Embryonic facial prominence (tissue), 1 donor: ENCODE measurements around the gene ZFP62.
"Not testable (repeated sequence)": the region's sequence is repeated elsewhere in the genome, so short reads cannot be mapped to it uniquely, and the experiment has no call there.

Source experiments
- DNase-seq: peaks from one replicate; pipeline ENCODE4 v3.0.0-alpha.2; 2016; ENCODE audit errors: extremely low spot score

The ZFP62 gene

GRCh38 chr5:180830253-180831138, 30.6 kb downstream of the ZFP62 start:
- no peak for DNase-seq

- no peak for DNase-seq
Measured at GRCh38 chr5:180829726-180830125, 31.4 kb downstream of the ZFP62 start.

- DNase-seq, result not testable (repeated sequence)
Measured at GRCh38 chr5:180828756-180829531, 32.1 kb downstream of the ZFP62 start.

GRCh38 chr5:180827374-180827773, 33.7 kb downstream of the ZFP62 start:
- DNase-seq, result not testable (repeated sequence)

- DNase-seq, result no peak
Measured at GRCh38 chr5:180825768-180826525, 35.1 kb downstream of the ZFP62 start.

GRCh38 chr5:180824630-180825476, 36.2 kb downstream of the ZFP62 start:
- no peak for DNase-seq

- no peak for DNase-seq
Measured at GRCh38 chr5:180823940-180824629, 37.0 kb downstream of the ZFP62 start.

GRCh38 chr5:180823346-180823745, 37.7 kb downstream of the ZFP62 start:
- no peak for DNase-seq

- DNase-seq, result no peak
Measured at GRCh38 chr5:180821538-180821937, 39.5 kb downstream of the ZFP62 start.

- DNase-seq, result no peak
Measured at GRCh38 chr5:180820788-180821321, 40.2 kb downstream of the ZFP62 start.

- DNase-seq, result no peak
Measured at GRCh38 chr5:180818677-180819341, 42.3 kb downstream of the ZFP62 start.

GRCh38 chr5:180817893-180818674, 43.0 kb downstream of the ZFP62 start:
- DNase-seq, result no peak

- DNase-seq, result no peak
Measured at GRCh38 chr5:180816608-180817534, 44.2 kb downstream of the ZFP62 start.

- DNase-seq, result no peak
Measured at GRCh38 chr5:180815293-180815917, 45.7 kb downstream of the ZFP62 start.

- DNase-seq, result no peak
Measured at GRCh38 chr5:180813420-180813819, 47.7 kb downstream of the ZFP62 start.

GRCh38 chr5:180811623-180812124, 49.4 kb downstream of the ZFP62 start:
- DNase-seq, result no peak

GRCh38 chr5:180810959-180811622, 50.0 kb downstream of the ZFP62 start:
- no peak for DNase-seq
